Left colon (tissue), 2 donors: ENCODE results near the gene ORAI3. TPM values are rescaled to one million over a fixed set of nuclear protein-coding genes. Genes with fewer than 3 reads are reported as not detected.
A peak's percentile ranks its signal among the peaks of the same experiment; 100 is the strongest.

Experiments used
- ATAC-seq: fragments of 200-7000 bp; cut with Tn5 transposase; one replicate; pipeline ENCODE4 v1.9.1; 2020; ENCODE audit warnings: mild to moderate bottlenecking, moderate library complexity
- DNase-seq, 2 donors: peaks; one replicate each; pipeline ENCODE4 v3.0.0-alpha.2; 2020
- intact Hi-C, 2 donors: fragments of 100-400 bp; cut with DNase I in 1 of 2; cut with micrococcal nuclease in 1 of 2; formaldehyde crosslinking; loops; one replicate each; pipeline versions ENCODE4 v1.11.2 to v1.14.0; 2022; cut with DNase I, micrococcal nuclease
- long read RNA-seq: library from polyadenylated mRNA; unstranded; transcript quantifications from one replicate; pipeline ENCODE4 v2.0.0, GENCODE V29; 2021
- total RNA-seq, 2 donors: library from RNA; stranded (reverse); fragmentation: NEBNext Ultra II Directional; extraction: Animal tissue kit (Norgen Biotek cat#: 25700); gene quantifications; one replicate each; pipeline ENCODE4 v1.2.1, GENCODE V29; 2021
- donor health status: DM: no; HTN: no; CAD: no.
- donor health status: DM: yes; HTN: yes; CAD: no.

Gene ORAI3
- 10 to 100 TPM; 12.9 to 21.0 TPM for total RNA-seq
- long read RNA-seq, transcript ORAI3-201 (2 exons, 2,206 nt) = major isoform, 23 of 28 reads
- long read RNA-seq, partial matches to known transcripts = 4 of 28 reads
- long read RNA-seq, other reads (novel, unspliced or antisense) = 0 of 28 reads

GRCh38 chr16:30948667-30949649, at the start of gene ORAI3:
ORAI3 (plus strand) TSS chr16:30949068; CDS start chr16:30949290, 222 bp downstream.
- peak; percentile 59 for ATAC-seq
- intact Hi-C loops = no loop called here
- DNase-seq = peak; percentile 80 to 82

DNA sequence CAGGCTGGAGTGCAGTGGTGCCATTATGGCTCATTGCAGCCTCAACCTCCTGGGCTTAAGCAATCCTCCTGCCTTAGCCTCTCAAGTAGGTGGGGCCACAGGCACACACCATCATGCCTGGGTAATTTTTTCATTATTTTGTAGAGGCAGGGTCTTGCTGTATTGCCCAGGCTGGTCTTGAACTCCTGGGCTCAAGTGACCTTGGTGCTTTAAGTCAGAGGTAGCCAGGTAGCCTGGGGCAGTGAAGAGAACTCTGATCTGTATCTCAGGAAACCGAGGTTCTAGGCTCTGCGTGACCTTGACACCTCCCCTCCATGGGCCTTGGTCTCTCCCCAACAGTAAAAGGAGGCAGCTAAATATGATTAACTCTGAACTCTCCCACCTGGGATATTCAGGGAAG, 49.1 kb upstream of the ORAI3 start:
- DNase-seq = no peak
- no peak for ATAC-seq
- intact Hi-C loops = loop anchor here in 1 of 2 donors (5.0 kb wide), 1 partner anchor 52 kb away; no protein-coding TSS in a partner anchor

DNA sequence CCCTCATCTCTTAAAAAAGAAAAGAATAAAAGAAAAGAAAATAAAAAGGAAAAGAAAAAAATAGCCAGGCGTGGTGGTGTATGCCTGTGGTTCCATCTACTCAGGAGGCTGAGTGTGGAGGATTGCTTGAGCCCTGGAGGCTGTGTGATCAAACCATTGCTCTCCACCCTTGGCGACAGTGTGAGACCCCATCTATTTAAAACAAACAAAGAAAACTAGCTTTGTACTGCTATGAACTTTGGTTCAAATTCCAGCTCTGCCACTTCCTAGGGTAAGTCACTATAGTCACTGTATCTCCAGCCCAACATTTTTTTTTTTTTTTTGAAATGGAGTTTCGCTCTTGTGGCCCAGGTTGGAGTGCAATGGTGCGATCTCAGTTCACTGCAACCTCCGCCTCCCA, 48.3 kb upstream of the ORAI3 start:
- no peak for ATAC-seq
- DNase-seq = no peak
- intact Hi-C loops = loop anchor here in 1 of 2 donors (5.0 kb wide), 1 partner anchor 53 kb away; no protein-coding TSS in a partner anchor

DNA sequence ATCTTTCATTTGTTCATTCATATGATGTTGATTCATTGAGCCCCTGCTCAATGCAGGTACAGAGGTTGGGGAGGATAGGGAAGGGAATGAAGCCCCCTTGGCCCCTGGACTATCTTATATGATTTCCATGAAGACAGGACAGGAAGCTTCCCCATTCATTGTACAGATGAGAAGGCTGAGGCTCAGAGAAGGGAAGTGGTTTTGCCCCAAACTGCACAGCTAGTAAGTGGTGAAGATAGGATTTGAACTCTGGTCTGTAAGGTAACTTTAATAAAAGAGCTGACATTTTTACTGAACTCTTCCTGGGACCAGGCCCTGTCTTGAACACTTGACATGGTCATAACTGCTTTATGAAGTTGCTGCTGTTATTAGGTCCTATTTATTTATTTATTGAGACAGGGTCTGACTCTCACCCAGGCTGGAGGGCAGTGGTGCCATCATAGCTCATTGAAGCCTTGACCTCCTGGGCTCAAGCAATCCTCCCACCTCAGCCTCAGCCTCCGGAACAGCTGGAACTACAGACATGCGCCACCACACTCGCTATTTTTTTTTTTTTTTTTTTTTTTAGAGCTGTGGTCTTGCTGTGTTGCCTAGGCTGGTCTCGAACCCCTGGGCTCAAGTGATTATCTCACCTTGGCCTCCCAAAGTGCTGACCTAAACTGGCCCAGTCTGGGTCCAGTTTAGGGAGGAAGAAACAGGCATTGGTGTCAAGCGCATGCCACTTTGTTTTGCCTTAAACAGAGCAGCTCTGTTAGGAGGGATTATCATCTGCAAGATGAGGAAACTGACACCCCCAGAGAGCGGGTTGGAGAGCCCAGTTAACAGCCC, 47.5 kb upstream of the ORAI3 start:
- ATAC-seq (no peak), DNase-seq (peak in 1 of 2 donors; percentile 25)
- intact Hi-C loops = loop anchor here in 1 of 2 donors (5.0 kb wide), 1 partner anchor 54 kb away; no protein-coding TSS in a partner anchor

- intact Hi-C loops = loop anchor here in 1 of 2 donors (5.0 kb wide), 1 partner anchor 55 kb away; no protein-coding TSS in a partner anchor
- ATAC-seq (peak; percentile 91), DNase-seq (peak; percentile 47 to 76)
These were observed 46.6 kb upstream of the ORAI3 start for GRCh38 chr16:30902029-30902972.

DNA sequence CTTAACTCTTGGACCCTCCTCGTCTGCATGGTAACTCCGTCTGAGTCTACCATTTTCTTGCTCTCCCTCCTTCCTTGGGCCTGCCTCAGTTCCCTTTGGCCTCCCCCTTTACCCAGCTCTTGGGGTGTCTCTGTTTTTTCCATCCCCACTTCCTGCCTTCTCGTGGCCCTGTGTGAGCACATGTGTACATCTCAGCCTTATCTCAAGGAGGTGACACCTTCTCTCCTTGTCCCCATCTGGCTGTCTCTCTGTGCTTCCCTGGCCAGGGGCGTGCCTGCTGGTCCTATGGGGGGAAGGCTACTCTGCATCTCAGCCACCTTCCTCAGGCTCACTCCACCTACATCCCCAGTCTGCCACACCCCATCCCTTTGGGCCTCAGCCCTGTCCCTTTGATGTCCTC, 45.9 kb upstream of the ORAI3 start:
- intact Hi-C loops = loop anchor here in 1 of 2 donors (5.0 kb wide), 1 partner anchor 56 kb away; no protein-coding TSS in a partner anchor
- no peak for DNase-seq
- ATAC-seq = peak; percentile 3

DNA sequence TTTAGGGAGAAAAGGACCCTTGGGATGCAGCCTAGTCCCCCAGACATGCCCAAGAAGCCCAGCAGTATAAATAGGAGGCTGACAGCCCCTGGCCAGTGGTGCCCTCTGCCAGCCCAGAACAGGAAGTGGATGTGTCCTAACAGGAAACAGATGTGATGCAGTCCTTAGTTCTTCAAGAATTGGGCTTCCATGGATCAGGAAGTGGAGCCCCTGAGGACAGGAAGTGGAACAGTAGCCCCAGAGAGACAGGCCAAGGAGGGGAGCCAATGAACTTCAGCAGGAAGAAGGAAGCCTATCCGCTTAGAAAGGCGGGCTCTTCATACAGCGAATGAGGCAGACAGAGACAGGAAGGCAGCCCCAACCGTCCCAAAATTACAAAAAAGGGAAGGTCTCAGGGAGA, 45.3 kb upstream of the ORAI3 start:
- ATAC-seq (peak; percentile 12), DNase-seq (peak in 1 of 2 donors; percentile 53)
- intact Hi-C loops = loop anchor here in 1 of 2 donors (5.0 kb wide), 1 partner anchor 56 kb away; no protein-coding TSS in a partner anchor

DNA sequence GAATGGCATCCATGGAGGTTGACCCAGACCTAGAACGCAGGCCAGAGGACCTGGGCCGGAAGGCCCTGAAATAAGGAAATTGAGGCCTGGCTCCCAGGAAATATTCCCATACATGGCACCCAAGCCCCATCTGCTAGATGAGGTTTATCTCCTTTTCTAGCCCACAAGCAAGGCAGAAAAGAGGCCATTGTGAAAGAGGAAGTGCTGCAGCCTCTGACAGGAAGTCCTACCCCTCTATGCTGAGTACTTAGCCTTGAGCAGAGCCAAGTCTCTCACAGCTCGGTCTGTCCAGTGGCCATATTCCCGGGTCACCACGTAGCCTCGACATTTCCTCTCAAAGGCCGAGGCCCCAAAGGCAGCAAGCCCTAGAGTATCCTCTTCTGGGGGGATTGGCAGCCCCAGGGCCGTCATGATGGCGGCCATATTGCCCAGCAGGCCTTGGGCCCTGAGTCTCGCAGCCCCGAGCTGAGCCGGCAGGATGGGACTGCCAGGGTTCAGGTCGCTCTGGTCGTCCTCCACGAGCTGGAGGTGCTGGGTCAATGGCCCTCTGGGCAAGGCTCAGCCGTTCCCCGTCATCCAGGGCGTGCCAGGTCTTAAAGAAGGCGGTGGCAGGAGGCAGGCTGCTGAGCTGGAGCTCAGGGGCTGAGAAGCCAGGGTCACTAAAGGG, 44.6 kb upstream of the ORAI3 start:
- intact Hi-C loops = loop anchor here in 1 of 2 donors (5.0 kb wide), 1 partner anchor 57 kb away; no protein-coding TSS in a partner anchor
- DNase-seq (no peak), ATAC-seq (no peak)

DNA sequence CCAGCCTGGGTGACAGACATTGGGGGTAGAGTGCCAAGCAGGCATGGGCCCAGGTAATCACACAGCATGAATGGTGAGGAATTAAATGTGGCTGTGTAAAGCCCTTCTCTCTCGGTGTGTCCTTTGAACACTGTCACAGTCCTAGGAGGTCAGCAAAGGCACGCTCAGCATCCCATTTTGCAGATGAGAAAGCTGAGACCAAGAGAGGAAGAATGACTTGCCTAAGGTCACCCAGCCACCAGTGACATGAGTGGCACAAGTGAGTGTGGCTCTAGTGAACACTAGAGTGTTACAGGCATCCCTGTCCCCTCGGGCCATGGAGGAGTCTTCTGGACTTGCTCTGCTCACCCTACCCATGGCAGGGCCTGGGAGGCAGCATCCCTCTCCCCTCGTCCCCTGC, 41.8 kb upstream of the ORAI3 start:
- DNase-seq (no peak), ATAC-seq (no peak)
- intact Hi-C loops = no loop called here

DNA sequence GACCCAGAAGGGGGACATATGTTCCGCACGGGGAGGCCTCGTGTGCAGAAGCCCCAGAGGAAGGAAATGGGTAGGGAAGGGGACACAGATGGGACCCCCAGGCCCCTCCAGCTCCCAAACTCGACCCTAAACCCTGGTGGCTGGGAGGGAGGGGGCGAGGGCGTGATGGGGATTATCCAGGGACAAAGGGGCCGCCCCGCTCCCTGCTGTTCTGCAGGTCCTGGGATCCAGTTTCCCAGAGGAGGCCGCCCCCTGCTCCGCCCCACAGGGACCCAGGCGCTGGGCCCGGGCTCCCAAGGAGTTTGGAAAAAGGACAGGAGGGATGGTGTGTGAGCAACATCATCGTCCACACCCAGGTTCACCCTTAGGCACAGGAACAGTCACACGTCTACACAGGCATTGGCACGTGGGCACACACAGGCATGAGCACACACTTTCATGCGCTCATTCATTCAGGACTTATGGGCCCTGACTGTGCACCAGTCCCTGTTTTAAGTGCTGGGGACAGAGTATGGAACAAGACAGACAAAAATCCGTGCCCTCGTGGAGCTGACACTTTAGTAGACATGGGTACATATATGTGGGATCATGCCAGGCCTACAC, 38.3 kb upstream of the ORAI3 start:
- intact Hi-C loops = loop anchor here in 1 of 2 donors (10.0 kb wide), 1 partner anchor 66 kb away; no protein-coding TSS in a partner anchor
- DNase-seq = no peak
- no peak for ATAC-seq

GRCh38 chr16:30912794-30913412, 36.0 kb upstream of the ORAI3 start:
- intact Hi-C loops = loop anchor here in 1 of 2 donors (10.0 kb wide), 1 partner anchor 68 kb away; no protein-coding TSS in a partner anchor
- DNase-seq = no peak
- ATAC-seq = no peak

DNA sequence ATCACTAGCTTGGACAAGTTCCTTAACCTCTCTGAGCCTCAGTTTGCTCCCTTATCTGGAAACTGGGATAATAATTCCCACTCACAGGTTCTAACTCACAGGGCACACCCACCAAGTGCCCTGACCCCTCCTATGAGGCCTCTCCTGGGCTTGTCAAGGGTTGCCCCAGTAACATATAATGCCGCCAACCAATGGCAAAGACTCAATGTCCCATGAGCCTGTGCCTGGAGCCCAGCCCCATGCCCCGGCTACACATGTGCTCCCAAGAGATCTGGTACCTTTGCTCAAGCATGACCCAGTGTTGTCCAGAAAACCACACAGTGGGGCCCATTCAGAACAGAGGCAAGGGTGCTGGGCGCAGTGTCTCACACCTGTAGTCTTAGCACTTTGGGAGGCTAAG, 34.0 kb upstream of the ORAI3 start:
- no peak for ATAC-seq
- no peak for DNase-seq
- intact Hi-C loops = loop anchor here in 1 of 2 donors (10.0 kb wide), 1 partner anchor 70 kb away; no protein-coding TSS in a partner anchor

DNA sequence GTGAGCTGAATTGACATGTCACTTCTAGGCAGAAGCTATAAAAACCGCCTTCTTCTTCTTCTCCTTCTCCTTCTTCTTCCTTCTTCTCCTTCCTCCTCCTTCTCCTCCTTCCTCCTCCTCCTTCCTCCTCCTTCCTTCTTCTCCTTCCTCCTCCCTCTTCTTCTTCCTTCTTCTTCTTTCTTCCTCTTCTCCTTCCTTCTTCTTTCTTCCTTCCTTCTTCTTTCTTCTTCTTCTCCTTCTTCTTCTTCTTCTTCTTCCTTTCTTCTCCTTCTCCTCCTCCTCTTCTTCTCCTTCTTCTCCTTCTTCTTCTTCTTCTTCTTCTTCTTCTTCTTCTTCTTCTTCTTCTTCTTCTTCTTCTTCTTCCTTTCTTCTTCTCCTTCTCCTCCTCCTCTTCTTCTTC, 30.3 kb upstream of the ORAI3 start:
- ATAC-seq (no peak), DNase-seq (no peak)
- intact Hi-C loops = loop anchor here in 1 of 2 donors (10.0 kb wide), 1 partner anchor 74 kb away; no protein-coding TSS in a partner anchor

DNA sequence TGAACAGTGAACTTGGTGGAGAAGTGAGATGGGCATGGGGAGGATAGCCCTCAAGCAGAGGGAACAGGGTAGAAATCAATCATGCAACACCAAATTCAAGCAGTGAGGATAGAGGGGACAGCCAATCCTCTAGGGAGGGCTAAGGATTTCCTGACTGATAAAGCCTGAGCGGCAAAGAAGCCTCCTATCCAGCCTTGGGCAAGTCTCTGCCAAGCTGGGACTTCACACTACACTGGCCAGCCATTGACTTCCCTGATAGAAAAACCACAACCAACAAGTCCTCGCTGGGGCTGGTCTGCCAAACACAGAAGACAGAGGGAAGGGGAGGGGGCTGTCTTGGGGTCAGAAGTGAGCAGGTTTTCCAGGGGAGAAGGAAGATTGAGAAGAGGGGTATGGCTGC, 28.0 kb upstream of the ORAI3 start:
- DNase-seq = no peak
- no peak for ATAC-seq
- intact Hi-C loops = loop anchor here in 1 of 2 donors (5.0 kb wide), 1 partner anchor 79 kb away; no protein-coding TSS in a partner anchor

GRCh38 chr16:30921459-30921747, 27.5 kb upstream of the ORAI3 start:
- DNase-seq (no peak), ATAC-seq (no peak)
- intact Hi-C loops = loop anchor here in 1 of 2 donors (5.0 kb wide), 1 partner anchor 79 kb away; no protein-coding TSS in a partner anchor
